ENCODE measurements around the gene OGG1. TPM values are rescaled to one million over a fixed set of nuclear protein-coding genes. Genes with fewer than 3 reads are reported as not detected.

The OGG1 gene
- total RNA-seq, 1 donor: 25.7 TPM

DNA sequence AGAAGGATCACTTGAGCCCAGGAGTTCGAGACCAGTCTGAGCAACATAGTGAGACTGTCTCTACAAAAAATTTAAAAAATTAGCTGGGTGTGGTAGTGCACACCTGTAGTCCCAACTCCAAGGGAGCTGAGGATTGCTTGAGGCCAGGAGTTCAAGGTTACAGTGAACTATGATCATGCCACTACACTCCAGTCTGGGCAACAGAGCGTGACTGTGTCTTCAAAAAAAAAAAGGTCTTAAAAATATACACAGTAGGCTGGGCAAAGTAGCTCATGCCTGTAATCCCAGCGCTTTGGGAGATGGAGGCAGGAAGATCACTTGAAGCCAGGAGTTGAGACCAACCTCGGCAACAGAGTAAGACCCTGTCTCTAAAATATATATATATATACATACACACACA lies 31.2 kb downstream of the OGG1 start:
- DNase-seq (ENCODE audit: insufficient read length, low spot score, missing footprints): no peak
- Histone ChIP-seq H3K79me2 (ENCODE audit: insufficient read depth, low read length) (no peaks in the 10 kb centered on the region), H3K4me3 (ENCODE audit: insufficient read depth, low read length) (no peak overlapping the region), H3K4me2 (ENCODE audit: insufficient read depth, low read length) (no peak overlapping the region), H3K9me3 (ENCODE audit: low read depth, low read length) (no peaks in the 10 kb centered on the region), H3K27me3 (ENCODE audit: insufficient read depth, low read length) (no peaks in the 10 kb centered on the region), H3K36me3 (ENCODE audit: insufficient read depth, low read length) (peaks cover 38% of the 10 kb centered on the region), H2AFZ (ENCODE audit: low read length) (no peak overlapping the region), H3K27ac (ENCODE audit: low read depth, low read length) (no peak overlapping the region), H4K20me1 (ENCODE audit: insufficient read depth, low read length) (no peaks in the 10 kb centered on the region), H3K4me1 (ENCODE audit: insufficient read depth, low read length) (peaks cover 23% of the 10 kb centered on the region)
- TF ChIP-seq, protein P1, sequence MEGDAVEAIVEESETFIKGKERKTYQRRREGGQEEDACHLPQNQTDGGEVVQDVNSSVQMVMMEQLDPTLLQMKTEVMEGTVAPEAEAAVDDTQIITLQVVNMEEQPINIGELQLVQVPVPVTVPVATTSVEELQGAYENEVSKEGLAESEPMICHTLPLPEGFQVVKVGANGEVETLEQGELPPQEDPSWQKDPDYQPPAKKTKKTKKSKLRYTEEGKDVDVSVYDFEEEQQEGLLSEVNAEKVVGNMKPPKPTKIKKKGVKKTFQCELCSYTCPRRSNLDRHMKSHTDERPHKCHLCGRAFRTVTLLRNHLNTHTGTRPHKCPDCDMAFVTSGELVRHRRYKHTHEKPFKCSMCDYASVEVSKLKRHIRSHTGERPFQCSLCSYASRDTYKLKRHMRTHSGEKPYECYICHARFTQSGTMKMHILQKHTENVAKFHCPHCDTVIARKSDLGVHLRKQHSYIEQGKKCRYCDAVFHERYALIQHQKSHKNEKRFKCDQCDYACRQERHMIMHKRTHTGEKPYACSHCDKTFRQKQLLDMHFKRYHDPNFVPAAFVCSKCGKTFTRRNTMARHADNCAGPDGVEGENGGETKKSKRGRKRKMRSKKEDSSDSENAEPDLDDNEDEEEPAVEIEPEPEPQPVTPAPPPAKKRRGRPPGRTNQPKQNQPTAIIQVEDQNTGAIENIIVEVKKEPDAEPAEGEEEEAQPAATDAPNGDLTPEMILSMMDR (IDR thresholded peaks at IDR 0.05; ENCODE audit: extremely low read depth, low read depth, low read length): no peak

DNA sequence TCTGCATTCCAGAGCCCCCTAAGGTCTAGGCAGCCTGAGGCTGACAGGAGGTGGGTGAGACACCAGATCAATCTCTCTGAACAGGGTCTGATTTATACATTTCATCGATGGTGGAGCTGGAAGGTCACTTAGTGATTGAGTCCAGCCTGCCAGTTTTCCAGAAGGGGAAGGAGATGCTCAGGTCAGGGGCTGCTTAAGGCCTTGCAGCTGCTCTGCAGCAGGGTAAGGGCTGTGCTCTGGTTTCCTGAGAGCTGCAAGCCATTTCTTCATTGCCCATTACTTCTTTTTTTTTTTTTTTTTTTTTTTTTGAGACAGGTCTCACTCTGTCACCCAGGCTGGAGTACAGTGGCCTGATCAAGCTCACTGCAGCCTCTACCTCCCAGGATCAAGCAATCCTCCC lies 31.8 kb downstream of the OGG1 start:
- Histone ChIP-seq H4K20me1 (ENCODE audit: insufficient read depth, low read length) (no peaks in the 10 kb centered on the region), H3K4me3 (ENCODE audit: insufficient read depth, low read length) (no peak overlapping the region), H3K27ac (ENCODE audit: low read depth, low read length) (no peak overlapping the region), H3K4me2 (ENCODE audit: insufficient read depth, low read length) (no peak overlapping the region), H3K4me1 (ENCODE audit: insufficient read depth, low read length) (peaks cover 23% of the 10 kb centered on the region), H3K9me3 (ENCODE audit: low read depth, low read length) (no peaks in the 10 kb centered on the region), H3K79me2 (ENCODE audit: insufficient read depth, low read length) (no peaks in the 10 kb centered on the region), H3K36me3 (ENCODE audit: insufficient read depth, low read length) (peaks cover 43% of the 10 kb centered on the region), H2AFZ (ENCODE audit: low read length) (no peak overlapping the region), H3K27me3 (ENCODE audit: insufficient read depth, low read length) (no peaks in the 10 kb centered on the region)
- TF ChIP-seq, protein P1 (IDR thresholded peaks at IDR 0.05; ENCODE audit: extremely low read depth, low read depth, low read length): no peak
- no peak for DNase-seq (ENCODE audit: insufficient read length, low spot score, missing footprints)

DNA sequence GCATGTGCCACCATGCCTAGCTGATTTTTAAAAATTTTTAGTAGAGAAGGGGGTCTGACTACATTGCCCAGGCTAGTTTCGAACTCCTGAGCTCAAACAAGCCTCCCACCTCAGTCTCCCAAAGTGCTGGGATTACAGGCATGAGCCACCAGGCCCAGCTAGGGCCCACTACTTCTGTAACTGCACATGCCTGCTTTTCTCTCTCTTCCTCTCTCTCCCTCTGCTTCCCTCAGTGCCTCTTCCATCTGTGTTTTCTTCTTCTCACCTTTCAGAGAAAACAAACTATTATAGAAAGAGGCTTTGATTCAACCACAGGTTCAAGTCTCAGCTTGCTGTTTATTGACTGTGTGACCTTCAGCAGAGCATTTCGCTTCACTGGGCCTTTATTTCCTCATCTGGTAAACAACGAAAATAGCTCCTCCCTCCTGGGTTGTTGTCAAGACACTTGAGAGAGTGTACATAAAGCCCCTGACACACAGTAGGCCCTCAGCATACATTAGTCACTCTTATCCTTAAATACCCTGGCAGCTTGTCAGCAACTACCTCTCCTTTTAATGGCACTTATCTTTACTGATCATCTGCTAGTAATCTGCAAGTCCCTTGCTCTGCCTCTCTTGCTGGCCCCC lies 32.3 kb downstream of the OGG1 start:
- Histone ChIP-seq H3K27me3 (ENCODE audit: insufficient read depth, low read length) (no peaks in the 10 kb centered on the region), H3K4me1 (ENCODE audit: insufficient read depth, low read length) (peaks cover 22% of the 10 kb centered on the region), H3K9me3 (ENCODE audit: low read depth, low read length) (no peaks in the 10 kb centered on the region), H3K79me2 (ENCODE audit: insufficient read depth, low read length) (no peaks in the 10 kb centered on the region), H2AFZ (ENCODE audit: low read length) (no peak overlapping the region), H3K27ac (ENCODE audit: low read depth, low read length) (no peak overlapping the region), H3K4me2 (ENCODE audit: insufficient read depth, low read length) (no peak overlapping the region), H3K36me3 (ENCODE audit: insufficient read depth, low read length) (peaks cover 49% of the 10 kb centered on the region), H3K4me3 (ENCODE audit: insufficient read depth, low read length) (no peak overlapping the region), H4K20me1 (ENCODE audit: insufficient read depth, low read length) (no peaks in the 10 kb centered on the region)
- no peak for DNase-seq (ENCODE audit: insufficient read length, low spot score, missing footprints)
- TF ChIP-seq, protein P1 (IDR thresholded peaks at IDR 0.05; ENCODE audit: extremely low read depth, low read depth, low read length): no peak

DNA sequence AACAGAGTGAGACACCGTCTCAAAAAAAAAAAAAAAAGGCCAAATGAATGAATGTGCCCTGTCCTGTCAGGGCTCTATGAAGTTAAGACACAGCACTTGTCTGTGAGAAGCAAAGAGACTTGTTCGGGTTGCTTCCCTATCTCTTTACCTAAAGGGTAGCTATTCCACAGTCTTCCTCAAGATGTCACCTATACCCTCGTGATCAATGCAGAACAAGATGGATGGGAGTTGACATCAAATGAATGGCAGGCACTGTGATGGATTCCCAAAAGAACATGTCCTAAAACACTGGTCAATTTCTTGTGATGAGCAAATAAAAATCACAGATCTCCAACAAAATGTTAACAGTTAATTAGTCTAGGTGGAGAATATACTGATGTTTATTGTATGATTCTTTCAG lies 33.0 kb downstream of the OGG1 start:
- Histone ChIP-seq H4K20me1 (ENCODE audit: insufficient read depth, low read length) (no peaks in the 10 kb centered on the region), H3K9me3 (ENCODE audit: low read depth, low read length) (no peaks in the 10 kb centered on the region), H3K4me1 (ENCODE audit: insufficient read depth, low read length) (peaks cover 15% of the 10 kb centered on the region), H3K79me2 (ENCODE audit: insufficient read depth, low read length) (no peaks in the 10 kb centered on the region), H3K27me3 (ENCODE audit: insufficient read depth, low read length) (no peaks in the 10 kb centered on the region), H3K4me3 (ENCODE audit: insufficient read depth, low read length) (no peak overlapping the region), H3K27ac (ENCODE audit: low read depth, low read length) (no peak overlapping the region), H2AFZ (ENCODE audit: low read length) (no peak overlapping the region), H3K4me2 (ENCODE audit: insufficient read depth, low read length) (no peak overlapping the region), H3K36me3 (ENCODE audit: insufficient read depth, low read length) (peaks cover 55% of the 10 kb centered on the region)
- TF ChIP-seq, protein P1 (IDR thresholded peaks at IDR 0.05; ENCODE audit: extremely low read depth, low read depth, low read length): no peak
- no peak for DNase-seq (ENCODE audit: insufficient read length, low spot score, missing footprints)
